HEK293 (cell line): Measurements from ENCODE around the gene RAB44.

ENCODE experiments used
- CTCF ChIA-PET: fragments of 350-600 bp; formaldehyde crosslinking; extraction: SDS; loops from one replicate; lab custom pipeline; 2021; ENCODE audit warnings: antibody characterized with exemption; lab: Yijun Ruan, JAX
- POLR2A ChIA-PET: fragments of 300-600 bp; formaldehyde crosslinking; extraction: SDS; loops from one replicate; lab custom pipeline; 2020; ENCODE audit warnings: antibody characterized with exemption, inconsistent platforms; lab: Yijun Ruan, JAX
- H3K27ac ChIP-seq: fragments of 200-500 bp; sonication (Bioruptor generic); 2 replicates; pipeline ENCODE4 v1.5.1; 2014; ENCODE audit warnings: low read depth, low read length, control low read depth, inconsistent platforms; ENCODE audit errors: extremely low read depth
- H3K36me3 ChIP-seq, 2 experiments: fragments of 200-500 bp in 1 of 2; sonication (Bioruptor generic) in 1 of 2; 1 replicate in 1 of 2; 2 replicates in 1 of 2; pipeline ENCODE4 v1.5.1; 2014 to 2017; ENCODE audit warnings: inconsistent platforms in 2 of 2, low read length in 2 of 2; ENCODE audit not compliant: control insufficient read depth in 2 of 2, insufficient read depth in 1 of 2
- H3K4me1 ChIP-seq: fragments of 200-500 bp; sonication (Bioruptor generic); 2 replicates; pipeline ENCODE4 v1.5.1; 2014; ENCODE audit warnings: mild to moderate bottlenecking, low read length, inconsistent platforms; ENCODE audit not compliant: control insufficient read depth, insufficient read depth
- H3K4me3 ChIP-seq: 2 replicates; pipeline ENCODE4 v1.5.1; 2011; ENCODE audit warnings: low read depth, mild to moderate bottlenecking, control low read depth, low read length, moderate library complexity
- H3K9me3 ChIP-seq: fragments of 200-500 bp; sonication (Bioruptor generic); 2 replicates; pipeline ENCODE4 v1.5.1; 2014; ENCODE audit warnings: low read depth, low read length, inconsistent platforms; ENCODE audit not compliant: control insufficient read depth, insufficient read depth
- EGR2 ChIP-seq: fragments of 450-650 bp; formaldehyde crosslinking; IDR thresholded peaks from 2 replicates; pipeline ENCODE4 v1.5.1; 2016; ENCODE audit warnings: low read depth, missing biosample characterization, missing genetic modification characterization
- GLIS1 ChIP-seq: fragments of 450-650 bp; formaldehyde crosslinking; IDR thresholded peaks from 2 replicates; pipeline ENCODE4 v1.5.1; 2016; ENCODE audit warnings: missing biosample characterization, missing genetic modification characterization
- HOXA7 ChIP-seq: sonication (generic); formaldehyde crosslinking; IDR thresholded peaks from 2 replicates; pipeline ENCODE4 v1.8.1; 2022; ENCODE audit warnings: missing genetic modification reagents, borderline replicate concordance
- HOXD13 ChIP-seq: sonication (generic); formaldehyde crosslinking; IDR thresholded peaks from 2 replicates; pipeline ENCODE4 v1.8.0; 2022; ENCODE audit warnings: missing genetic modification reagents, borderline replicate concordance
- IKZF3 ChIP-seq: fragments of 450-650 bp; IDR thresholded peaks from 2 replicates; pipeline ENCODE4 v1.5.0; 2018; ENCODE audit warnings: missing biosample characterization, mild to moderate bottlenecking, missing genetic modification characterization, moderate library complexity
- WT1 ChIP-seq: fragments of 450-650 bp; formaldehyde crosslinking; IDR thresholded peaks from 2 replicates; pipeline ENCODE4 v1.5.1; 2016; ENCODE audit warnings: missing biosample characterization, missing genetic modification characterization
- ZBTB21 ChIP-seq: fragments of 450-650 bp; formaldehyde crosslinking; IDR thresholded peaks from 2 replicates; pipeline ENCODE4 v1.5.1; 2017; ENCODE audit warnings: missing biosample characterization, missing genetic modification characterization
- ZBTB49 ChIP-seq: fragments of 450-650 bp; formaldehyde crosslinking; IDR thresholded peaks from 2 replicates; pipeline ENCODE4 v1.5.1; 2016; ENCODE audit warnings: missing biosample characterization, missing genetic modification characterization, low read depth
- ZNF174 ChIP-seq: fragments of 450-650 bp; formaldehyde crosslinking; IDR thresholded peaks from 2 replicates; pipeline ENCODE4 v1.5.0; 2017; ENCODE audit warnings: missing biosample characterization, mild to moderate bottlenecking, missing genetic modification characterization
- ZNF211 ChIP-seq: fragments of 450-650 bp; formaldehyde crosslinking; IDR thresholded peaks from 2 replicates; pipeline ENCODE4 v1.5.1; 2016; ENCODE audit warnings: low read depth, missing biosample characterization, missing genetic modification characterization
- ZNF266 ChIP-seq: fragments of 450-650 bp; formaldehyde crosslinking; IDR thresholded peaks from 2 replicates; pipeline ENCODE4 v1.5.1; 2016; ENCODE audit warnings: missing biosample characterization, missing genetic modification characterization, low read depth
- ZNF335 ChIP-seq: fragments of 450-650 bp; formaldehyde crosslinking; conservative IDR thresholded peaks from 2 replicates; pipeline ENCODE4 v1.5.1; 2016; ENCODE audit warnings: missing biosample characterization, missing genetic modification characterization
- ZNF391 ChIP-seq: fragments of 450-650 bp; formaldehyde crosslinking; IDR thresholded peaks from 2 replicates; pipeline ENCODE4 v1.5.1; 2016; ENCODE audit warnings: low read depth, missing biosample characterization, missing genetic modification characterization, borderline replicate concordance
- ZNF398 ChIP-seq: fragments of 450-650 bp; formaldehyde crosslinking; IDR thresholded peaks from 2 replicates; pipeline ENCODE4 v1.5.1; 2017; ENCODE audit warnings: missing biosample characterization, missing genetic modification characterization
- ZNF473 ChIP-seq: fragments of 450-650 bp; formaldehyde crosslinking; IDR thresholded peaks from 2 replicates; pipeline ENCODE4 v1.5.1; 2017; ENCODE audit warnings: missing biosample characterization, missing genetic modification characterization
- ZNF549 ChIP-seq: fragments of 450-650 bp; IDR thresholded peaks from 2 replicates; pipeline ENCODE4 v1.5.1; 2018; ENCODE audit warnings: missing biosample characterization, missing genetic modification characterization, mild to moderate bottlenecking, inconsistent platforms, moderate library complexity
- ZNF600 ChIP-seq: fragments of 450-650 bp; formaldehyde crosslinking; IDR thresholded peaks from 2 replicates; pipeline ENCODE4 v1.5.1; 2016; ENCODE audit warnings: missing biosample characterization, missing genetic modification characterization
- ZNF629 ChIP-seq: fragments of 450-650 bp; formaldehyde crosslinking; IDR thresholded peaks from 2 replicates; pipeline ENCODE4 v1.5.1; 2017; ENCODE audit warnings: missing biosample characterization, missing genetic modification characterization
- ZNF660 ChIP-seq: fragments of 450-650 bp; IDR thresholded peaks from 2 replicates; pipeline ENCODE4 v1.5.1; 2018; ENCODE audit warnings: missing biosample characterization, mild to moderate bottlenecking, missing genetic modification characterization
- ZNF664 ChIP-seq: fragments of 450-650 bp; formaldehyde crosslinking; IDR thresholded peaks from 2 replicates; pipeline ENCODE4 v1.5.1; 2016; ENCODE audit warnings: missing biosample characterization, missing genetic modification characterization
- ZNF701 ChIP-seq: fragments of 450-650 bp; formaldehyde crosslinking; IDR thresholded peaks from 2 replicates; pipeline ENCODE4 v1.5.1; 2016; ENCODE audit warnings: missing biosample characterization, missing genetic modification characterization
- ZNF777 ChIP-seq: fragments of 450-650 bp; formaldehyde crosslinking; IDR thresholded peaks from 2 replicates; pipeline ENCODE4 v1.5.1; 2017; ENCODE audit warnings: missing biosample characterization, missing genetic modification characterization, borderline replicate concordance
- ZNF785 ChIP-seq: fragments of 450-650 bp; formaldehyde crosslinking; IDR thresholded peaks from 2 replicates; pipeline ENCODE4 v1.5.1; 2016; ENCODE audit warnings: missing biosample characterization, missing genetic modification characterization
- ZSCAN18 ChIP-seq: fragments of 450-650 bp; formaldehyde crosslinking; IDR thresholded peaks from 2 replicates; pipeline ENCODE4 v1.5.1; 2016; ENCODE audit warnings: missing biosample characterization, missing genetic modification characterization
- TF ChIP-seq, protein P1 (sequence below): fragments of 450-650 bp; formaldehyde crosslinking; IDR thresholded peaks from 2 replicates; pipeline ENCODE4 v1.5.1; 2016; ENCODE audit warnings: missing biosample characterization, missing genetic modification characterization, low read depth
- TF ChIP-seq, protein P2 (sequence below): fragments of 450-650 bp; formaldehyde crosslinking; IDR thresholded peaks from 2 replicates; pipeline ENCODE4 v1.5.1; 2016; ENCODE audit warnings: missing biosample characterization, missing genetic modification characterization

RAB44 gene

DNA sequence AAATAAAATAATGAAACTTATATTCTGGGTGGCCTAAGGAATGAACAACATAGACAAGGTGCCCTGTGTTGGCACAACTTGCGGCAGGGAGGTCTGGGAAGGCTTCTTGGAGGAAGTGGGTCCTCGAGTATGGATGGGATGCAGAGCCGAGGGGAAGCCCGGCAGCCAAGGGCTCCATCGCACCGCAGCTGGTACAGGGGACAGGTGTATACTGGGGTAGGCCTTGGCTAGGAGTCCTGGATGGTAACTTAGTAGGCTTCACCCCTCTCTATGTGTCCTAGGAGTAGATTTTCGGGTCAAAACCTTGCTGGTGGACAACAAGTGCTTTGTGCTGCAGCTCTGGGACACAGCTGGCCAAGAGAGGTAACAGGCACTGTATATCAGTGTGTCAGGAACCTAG is 28.0 kb downstream of the RAB44 start:
- ChIA-PET POLR2A (no interaction called here), CTCF (interaction anchor here (0.7 to 3.0 kb wide), 10 partner anchors 28 to 128 kb away, joined by 3 to 26 read pairs (median 6); no protein-coding TSS in a partner anchor)
- TF ChIP-seq ZBTB49 (tag by site-specific recombination), result no peak
- no peak for TF ChIP-seq ZNF785
- no peak for TF ChIP-seq HOXD13 (CRISPR knock-in tag)
- no peak for TF ChIP-seq EGR2 (tag by site-specific recombination)
- no peak for TF ChIP-seq ZSCAN18 (tag by site-specific recombination)
- TF ChIP-seq ZNF629 (tag by site-specific recombination), result no peak
- no peak for TF ChIP-seq HOXA7 (CRISPR knock-in tag)
- TF ChIP-seq WT1 (tag by site-specific recombination), result no peak
- TF ChIP-seq ZNF701 (tag by site-specific recombination), result no peak
- no peaks in the 10 kb centered on the region for H3K36me3 ChIP-seq
- no peaks in the 10 kb centered on the region for H3K4me1 ChIP-seq
- no peaks in the 10 kb centered on the region for H3K9me3 ChIP-seq
- H3K4me3 ChIP-seq, result no peak overlapping the region
- H3K27ac ChIP-seq, result no peak overlapping the region

DNA sequence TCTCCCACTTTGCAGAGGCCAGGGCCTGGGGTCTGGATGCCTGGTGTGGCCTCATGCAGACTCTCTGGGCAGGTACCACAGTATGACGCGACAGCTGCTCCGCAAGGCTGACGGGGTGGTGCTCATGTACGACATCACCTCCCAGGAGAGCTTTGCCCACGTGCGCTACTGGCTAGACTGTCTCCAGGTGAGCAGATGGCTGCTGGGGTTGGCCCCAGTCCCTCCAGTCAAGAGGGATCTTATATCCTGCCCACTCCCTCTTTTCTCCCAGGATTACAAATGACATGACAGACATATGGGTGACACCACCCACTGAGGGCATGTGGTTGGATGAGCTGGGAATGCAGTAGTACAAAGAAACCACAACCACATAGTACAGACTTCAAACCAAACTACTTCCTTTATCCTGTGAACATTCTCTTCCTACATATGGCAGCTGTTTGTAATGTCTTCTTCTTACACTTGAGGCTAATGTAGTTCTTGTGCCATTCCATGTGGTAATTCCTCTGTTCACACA is 29.9 kb downstream of the RAB44 start:
- ChIA-PET CTCF (interaction anchor here (1.6 to 4.5 kb wide), 2 partner anchors 31 to 112 kb away, joined by 8 to 25 read pairs; no protein-coding TSS in a partner anchor), POLR2A (no interaction called here)
- Histone ChIP-seq H3K9me3 (no peaks in the 10 kb centered on the region), H3K27ac (no peak overlapping the region), H3K4me1 (no peaks in the 10 kb centered on the region), H3K4me3 (no peak overlapping the region), H3K36me3 (no peaks in the 10 kb centered on the region)
- TF ChIP-seq, protein P1, sequence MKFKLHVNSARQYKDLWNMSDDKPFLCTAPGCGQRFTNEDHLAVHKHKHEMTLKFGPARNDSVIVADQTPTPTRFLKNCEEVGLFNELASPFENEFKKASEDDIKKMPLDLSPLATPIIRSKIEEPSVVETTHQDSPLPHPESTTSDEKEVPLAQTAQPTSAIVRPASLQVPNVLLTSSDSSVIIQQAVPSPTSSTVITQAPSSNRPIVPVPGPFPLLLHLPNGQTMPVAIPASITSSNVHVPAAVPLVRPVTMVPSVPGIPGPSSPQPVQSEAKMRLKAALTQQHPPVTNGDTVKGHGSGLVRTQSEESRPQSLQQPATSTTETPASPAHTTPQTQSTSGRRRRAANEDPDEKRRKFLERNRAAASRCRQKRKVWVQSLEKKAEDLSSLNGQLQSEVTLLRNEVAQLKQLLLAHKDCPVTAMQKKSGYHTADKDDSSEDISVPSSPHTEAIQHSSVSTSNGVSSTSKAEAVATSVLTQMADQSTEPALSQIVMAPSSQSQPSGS (tag by site-specific recombination), result no peak
- TF ChIP-seq ZBTB21 (tag by site-specific recombination) (0 out of 2 replicates have a peak, but pooled peaks have one; percentile 20), ZNF174 (no peak), ZNF266 (tag by site-specific recombination) (no peak), ZNF549 (tag by site-specific recombination) (no peak), ZNF398 (tag by site-specific recombination) (no peak), ZNF660 (no peak), ZNF629 (tag by site-specific recombination) (peak; percentile 28; the same call in 1 of the 2 replicates), WT1 (tag by site-specific recombination) (no peak), ZNF211 (tag by site-specific recombination) (no peak), ZNF335 (tag by site-specific recombination) (no peak), HOXD13 (CRISPR knock-in tag) (no peak), ZNF777 (no peak), ZNF664 (no peak), GLIS1 (tag by site-specific recombination) (peak; percentile 50), ZNF600 (tag by site-specific recombination) (peak; percentile 16; the same call in 1 of the 2 replicates), ZNF473 (tag by site-specific recombination) (no peak), IKZF3 (tag by site-specific recombination) (no peak), ZNF391 (tag by site-specific recombination) (no peak)
- TF ChIP-seq, protein P2, sequence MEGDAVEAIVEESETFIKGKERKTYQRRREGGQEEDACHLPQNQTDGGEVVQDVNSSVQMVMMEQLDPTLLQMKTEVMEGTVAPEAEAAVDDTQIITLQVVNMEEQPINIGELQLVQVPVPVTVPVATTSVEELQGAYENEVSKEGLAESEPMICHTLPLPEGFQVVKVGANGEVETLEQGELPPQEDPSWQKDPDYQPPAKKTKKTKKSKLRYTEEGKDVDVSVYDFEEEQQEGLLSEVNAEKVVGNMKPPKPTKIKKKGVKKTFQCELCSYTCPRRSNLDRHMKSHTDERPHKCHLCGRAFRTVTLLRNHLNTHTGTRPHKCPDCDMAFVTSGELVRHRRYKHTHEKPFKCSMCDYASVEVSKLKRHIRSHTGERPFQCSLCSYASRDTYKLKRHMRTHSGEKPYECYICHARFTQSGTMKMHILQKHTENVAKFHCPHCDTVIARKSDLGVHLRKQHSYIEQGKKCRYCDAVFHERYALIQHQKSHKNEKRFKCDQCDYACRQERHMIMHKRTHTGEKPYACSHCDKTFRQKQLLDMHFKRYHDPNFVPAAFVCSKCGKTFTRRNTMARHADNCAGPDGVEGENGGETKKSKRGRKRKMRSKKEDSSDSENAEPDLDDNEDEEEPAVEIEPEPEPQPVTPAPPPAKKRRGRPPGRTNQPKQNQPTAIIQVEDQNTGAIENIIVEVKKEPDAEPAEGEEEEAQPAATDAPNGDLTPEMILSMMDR (tag by site-specific recombination), result no peak
